Measurements from ENCODE around the gene SPG21.

GRCh38 chr15:64928626-64929220 is 61.0 kb downstream of the SPG21 start:
- TF ChIP-seq CTCF (IDR thresholded peaks at IDR 0.05) (no peak), POLR2A (IDR thresholded peaks at IDR 0.05) (no peak)

Data from sigmoid colon (tissue), 3 donors.